ENCODE measurements around the gene NCLN.

DNA sequence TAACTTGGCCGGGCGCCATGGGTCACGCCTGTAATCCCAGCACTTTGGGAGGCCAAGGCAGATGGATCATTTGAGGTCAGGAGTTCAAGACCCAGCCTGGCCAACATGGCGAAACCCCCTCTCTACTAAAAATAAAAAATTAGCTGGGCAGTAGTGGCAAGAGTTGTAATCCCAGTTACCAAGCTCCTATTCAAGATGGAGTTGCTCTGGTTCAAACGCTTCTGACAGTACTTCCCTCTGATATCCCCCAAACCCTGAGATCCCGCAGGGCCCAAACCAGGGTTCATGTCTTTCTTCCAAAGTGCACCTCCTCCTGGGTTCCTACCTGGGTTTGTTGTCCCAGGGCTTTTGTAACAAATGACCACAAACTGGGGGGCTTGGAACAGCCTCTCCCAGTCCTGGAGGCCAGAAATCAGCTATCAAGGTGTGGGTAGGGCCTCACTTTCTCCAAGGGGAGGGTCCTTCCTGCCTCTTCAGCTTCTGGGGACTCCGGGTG, 52.4 kb downstream of the NCLN start:
- no peak for TF ChIP-seq RAD21 (IDR thresholded peaks at IDR 0.05; ENCODE audit: low read depth)
- TF ChIP-seq, protein P1, sequence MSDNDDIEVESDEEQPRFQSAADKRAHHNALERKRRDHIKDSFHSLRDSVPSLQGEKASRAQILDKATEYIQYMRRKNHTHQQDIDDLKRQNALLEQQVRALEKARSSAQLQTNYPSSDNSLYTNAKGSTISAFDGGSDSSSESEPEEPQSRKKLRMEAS (IDR thresholded peaks at IDR 0.05) = no peak
- TF ChIP-seq, protein P2, sequence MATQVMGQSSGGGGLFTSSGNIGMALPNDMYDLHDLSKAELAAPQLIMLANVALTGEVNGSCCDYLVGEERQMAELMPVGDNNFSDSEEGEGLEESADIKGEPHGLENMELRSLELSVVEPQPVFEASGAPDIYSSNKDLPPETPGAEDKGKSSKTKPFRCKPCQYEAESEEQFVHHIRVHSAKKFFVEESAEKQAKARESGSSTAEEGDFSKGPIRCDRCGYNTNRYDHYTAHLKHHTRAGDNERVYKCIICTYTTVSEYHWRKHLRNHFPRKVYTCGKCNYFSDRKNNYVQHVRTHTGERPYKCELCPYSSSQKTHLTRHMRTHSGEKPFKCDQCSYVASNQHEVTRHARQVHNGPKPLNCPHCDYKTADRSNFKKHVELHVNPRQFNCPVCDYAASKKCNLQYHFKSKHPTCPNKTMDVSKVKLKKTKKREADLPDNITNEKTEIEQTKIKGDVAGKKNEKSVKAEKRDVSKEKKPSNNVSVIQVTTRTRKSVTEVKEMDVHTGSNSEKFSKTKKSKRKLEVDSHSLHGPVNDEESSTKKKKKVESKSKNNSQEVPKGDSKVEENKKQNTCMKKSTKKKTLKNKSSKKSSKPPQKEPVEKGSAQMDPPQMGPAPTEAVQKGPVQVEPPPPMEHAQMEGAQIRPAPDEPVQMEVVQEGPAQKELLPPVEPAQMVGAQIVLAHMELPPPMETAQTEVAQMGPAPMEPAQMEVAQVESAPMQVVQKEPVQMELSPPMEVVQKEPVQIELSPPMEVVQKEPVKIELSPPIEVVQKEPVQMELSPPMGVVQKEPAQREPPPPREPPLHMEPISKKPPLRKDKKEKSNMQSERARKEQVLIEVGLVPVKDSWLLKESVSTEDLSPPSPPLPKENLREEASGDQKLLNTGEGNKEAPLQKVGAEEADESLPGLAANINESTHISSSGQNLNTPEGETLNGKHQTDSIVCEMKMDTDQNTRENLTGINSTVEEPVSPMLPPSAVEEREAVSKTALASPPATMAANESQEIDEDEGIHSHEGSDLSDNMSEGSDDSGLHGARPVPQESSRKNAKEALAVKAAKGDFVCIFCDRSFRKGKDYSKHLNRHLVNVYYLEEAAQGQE (IDR thresholded peaks at IDR 0.05; ENCODE audit: low read depth) = no peak
- TF ChIP-seq TAF1 (IDR thresholded peaks at IDR 0.05; ENCODE audit: low read depth) = no peak
- TF ChIP-seq EP300 (IDR thresholded peaks at IDR 0.05; ENCODE audit: borderline replicate concordance) = no peak
- no peak for TF ChIP-seq CEBPB (IDR thresholded peaks at IDR 0.05)
- TF ChIP-seq YY1 (IDR thresholded peaks at IDR 0.05; ENCODE audit: low read depth) = no peak
- TF ChIP-seq TEAD4 (IDR thresholded peaks at IDR 0.05) = no peak
- no peak for TF ChIP-seq NFIC (IDR thresholded peaks at IDR 0.05)
- no peak for TF ChIP-seq ZBTB7A (IDR thresholded peaks at IDR 0.05; ENCODE audit: low read depth)
- TF ChIP-seq CREB1 (IDR thresholded peaks at IDR 0.05; ENCODE audit: low read depth) = no peak
- TF ChIP-seq, protein P3, sequence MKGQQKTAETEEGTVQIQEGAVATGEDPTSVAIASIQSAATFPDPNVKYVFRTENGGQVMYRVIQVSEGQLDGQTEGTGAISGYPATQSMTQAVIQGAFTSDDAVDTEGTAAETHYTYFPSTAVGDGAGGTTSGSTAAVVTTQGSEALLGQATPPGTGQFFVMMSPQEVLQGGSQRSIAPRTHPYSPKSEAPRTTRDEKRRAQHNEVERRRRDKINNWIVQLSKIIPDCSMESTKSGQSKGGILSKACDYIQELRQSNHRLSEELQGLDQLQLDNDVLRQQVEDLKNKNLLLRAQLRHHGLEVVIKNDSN (IDR thresholded peaks at IDR 0.05) = no peak
- TF ChIP-seq TCF12 (IDR thresholded peaks at IDR 0.05; ENCODE audit: low read depth) = no peak
- TF ChIP-seq FOXM1 (IDR thresholded peaks at IDR 0.05; ENCODE audit: borderline replicate concordance, low read depth) = no peak

All from Ishikawa (cell line).